Measurements from ENCODE around the gene KAT6B. TPM values are rescaled to one million over a fixed set of nuclear protein-coding genes. Genes with fewer than 3 reads are reported as not detected.

Gene KAT6B
- total and polyA plus RNA-seq, 4 experiments from 2014 or later: 10.9 to 63.9 (median 52.4) TPM

DNA sequence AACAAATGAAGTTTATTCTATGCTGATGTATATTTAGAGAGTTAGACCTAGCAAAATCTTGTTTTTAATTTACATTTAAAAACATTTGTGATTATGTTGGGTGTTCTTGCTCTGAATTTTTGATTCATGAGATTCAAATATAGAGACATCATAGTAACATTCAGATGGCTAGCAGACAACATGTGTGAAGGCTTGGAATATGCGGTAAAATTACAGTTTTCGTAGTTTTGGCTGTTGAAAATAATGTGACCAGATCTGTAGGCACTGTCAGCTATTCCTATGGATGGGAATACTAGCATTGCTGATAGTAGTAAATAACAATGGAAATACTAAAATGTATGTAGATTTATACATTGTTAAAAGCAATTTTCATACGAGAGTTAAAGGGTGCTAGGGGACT is 131.9 kb downstream of the KAT6B start:
- H3K4me1 Mint-ChIP-seq: peaks cover 19 to 41% (median 33%) of the 10 kb centered on the region in 4 donors
- CTCF ChIA-PET (ENCODE audit: partially characterized antibody): interaction anchor here (1.0 kb wide), 1 partner anchor 535 kb away, joined by 3 read pairs; no protein-coding TSS in a partner anchor

DNA sequence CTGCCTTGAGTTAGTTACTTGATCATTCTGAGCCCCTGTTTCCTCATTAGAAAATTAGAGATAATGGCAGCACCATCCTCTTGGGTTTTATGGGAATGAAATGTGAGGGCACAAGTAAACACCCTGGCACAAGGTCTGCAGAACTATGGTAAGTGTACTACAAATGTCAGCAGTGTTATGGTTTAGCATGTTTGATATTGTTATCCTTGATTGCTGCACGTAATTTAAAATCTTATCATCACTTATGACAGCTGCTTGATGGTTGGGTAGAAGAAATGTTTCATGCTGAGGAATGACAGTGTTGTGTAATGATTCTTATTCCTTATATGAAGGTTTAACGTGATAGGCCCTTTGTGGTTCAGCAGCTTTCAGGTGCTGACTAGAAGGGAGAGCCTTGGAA is 134.3 kb downstream of the KAT6B start:
- Mint-ChIP-seq H3K27ac (no peak overlapping the region), H3K4me3 (no peak overlapping the region), H3K9me3 (no peaks in the 10 kb centered on the region), H3K4me1 (peaks cover 22 to 43% (median 38%) of the 10 kb centered on the region in 4 donors), H3K27me3 (no peaks in the 10 kb centered on the region), H3K36me3 (peaks cover 17 to 19% of the 10 kb centered on the region in 2 donors)
- intact Hi-C loops (cut with micrococcal nuclease): no loop called here
- H3K9me3 ChIP-seq (ENCODE audit: control insufficient read depth in 1 of 2, low read length in 2 of 2): no peaks in the 10 kb centered on the region
- no peaks in the 10 kb centered on the region for H3K4me1 ChIP-seq (ENCODE audit: insufficient read depth, low read length)
- ChIA-PET CTCF (ENCODE audit: partially characterized antibody) (interaction anchor here (1.0 kb wide), 1 partner anchor 21 kb away, joined by 3 read pairs; no protein-coding TSS in a partner anchor), POLR2A (ENCODE audit: partially characterized antibody) (interaction anchor here (1.4 kb wide), 1 partner anchor 33 kb away, joined by 4 read pairs; no protein-coding TSS in a partner anchor)
- no peak for DNase-seq
- no peaks in the 10 kb centered on the region for H3K27me3 ChIP-seq (ENCODE audit: insufficient read depth, low read length)
- no peaks in the 10 kb centered on the region for H3K36me3 ChIP-seq (ENCODE audit: insufficient read depth, low read length)
- H3K4me3 ChIP-seq (ENCODE audit: low read length in 2 of 2): no peak overlapping the region
- H3K27ac ChIP-seq (ENCODE audit: low read depth, low read length): no peak overlapping the region

More for the DNA sequence above, 131.9 kb downstream of the KAT6B start:
- no peak for DNase-seq
- H3K27me3 Mint-ChIP-seq: no peaks in the 10 kb centered on the region
- no peaks in the 10 kb centered on the region for H3K4me1 ChIP-seq (ENCODE audit: insufficient read depth, low read length)
- POLR2A ChIA-PET (ENCODE audit: partially characterized antibody): no interaction called here
- no peak overlapping the region for H3K4me3 Mint-ChIP-seq
- H3K9me3 ChIP-seq (ENCODE audit: control insufficient read depth in 1 of 2, low read length in 2 of 2): no peaks in the 10 kb centered on the region
- no peaks in the 10 kb centered on the region for H3K27me3 ChIP-seq (ENCODE audit: insufficient read depth, low read length)
- H3K36me3 Mint-ChIP-seq: peaks cover 7 to 15% of the 10 kb centered on the region in 2 donors
- H3K36me3 ChIP-seq (ENCODE audit: insufficient read depth, low read length): no peaks in the 10 kb centered on the region
- no peak overlapping the region for H3K4me3 ChIP-seq (ENCODE audit: low read length in 2 of 2)
- no peak overlapping the region for H3K27ac ChIP-seq (ENCODE audit: low read depth, low read length)
- H3K9me3 Mint-ChIP-seq: no peaks in the 10 kb centered on the region
- intact Hi-C loops (cut with micrococcal nuclease): no loop called here
- no peak overlapping the region for H3K27ac Mint-ChIP-seq

DNA sequence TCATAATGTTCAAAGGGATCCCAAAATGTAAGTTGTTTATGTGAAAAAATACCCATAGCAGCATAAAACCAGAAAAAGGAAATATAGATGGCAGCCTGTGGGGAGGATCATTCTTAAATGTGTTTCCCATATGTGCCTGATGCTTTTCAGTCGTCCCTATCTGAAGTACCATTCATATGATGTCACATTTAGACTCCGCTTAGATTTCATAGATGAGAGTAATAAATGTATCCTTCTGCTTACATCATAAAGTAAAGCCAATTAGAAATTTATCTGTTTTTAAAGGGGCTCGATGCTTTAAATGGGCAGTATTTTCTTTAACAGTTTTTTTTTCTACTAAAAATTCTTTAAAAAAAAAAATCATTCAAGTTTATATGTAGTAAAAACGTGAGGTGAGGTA is 136.1 kb downstream of the KAT6B start:
- H3K36me3 ChIP-seq (ENCODE audit: insufficient read depth, low read length): no peaks in the 10 kb centered on the region
- ChIA-PET POLR2A (ENCODE audit: partially characterized antibody) (no interaction called here), CTCF (ENCODE audit: partially characterized antibody) (no interaction called here)
- DNase-seq: no peak
- no peaks in the 10 kb centered on the region for H3K9me3 Mint-ChIP-seq
- peak overlapping the region in 1 of 7 donors; percentile 2 for H3K27ac Mint-ChIP-seq
- intact Hi-C loops (cut with micrococcal nuclease): no loop called here
- no peak overlapping the region for H3K27ac ChIP-seq (ENCODE audit: low read depth, low read length)
- H3K4me1 Mint-ChIP-seq: peaks cover 19 to 40% (median 32%) of the 10 kb centered on the region in 4 donors
- H3K9me3 ChIP-seq (ENCODE audit: control insufficient read depth in 1 of 2, low read length in 2 of 2): no peaks in the 10 kb centered on the region
- no peaks in the 10 kb centered on the region for H3K27me3 ChIP-seq (ENCODE audit: insufficient read depth, low read length)
- H3K4me1 ChIP-seq (ENCODE audit: insufficient read depth, low read length): peaks cover 4% of the 10 kb centered on the region
- H3K4me3 ChIP-seq (ENCODE audit: low read length in 2 of 2): no peak overlapping the region
- peaks cover 21 to 27% of the 10 kb centered on the region in 2 donors for H3K36me3 Mint-ChIP-seq
- H3K4me3 Mint-ChIP-seq: no peak overlapping the region
- H3K27me3 Mint-ChIP-seq: no peaks in the 10 kb centered on the region

DNA sequence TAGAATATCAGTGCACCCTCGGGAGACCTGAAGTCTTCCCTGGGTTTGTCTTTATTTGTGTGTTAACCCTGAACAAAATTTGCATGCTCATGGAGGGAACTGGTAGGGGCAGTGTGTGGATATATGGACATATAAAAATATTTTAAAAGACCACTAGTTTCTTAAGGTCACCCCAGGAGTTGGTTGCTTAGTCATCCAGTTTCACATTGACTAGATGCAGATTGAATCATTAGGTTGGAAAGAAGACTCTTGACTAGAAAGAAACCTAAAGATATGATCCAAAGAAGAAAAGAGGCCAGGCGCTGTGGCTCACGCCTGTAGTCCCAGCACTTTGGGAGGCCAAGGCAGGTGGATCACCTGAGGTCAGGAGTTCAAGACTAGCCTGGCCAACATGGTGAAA is 137.1 kb downstream of the KAT6B start:
- ChIA-PET CTCF (ENCODE audit: partially characterized antibody) (no interaction called here), POLR2A (ENCODE audit: partially characterized antibody) (no interaction called here)
- peaks cover 14% of the 10 kb centered on the region for H3K4me1 ChIP-seq (ENCODE audit: insufficient read depth, low read length)
- Mint-ChIP-seq H3K4me3 (no peak overlapping the region), H3K36me3 (peaks cover 21 to 27% of the 10 kb centered on the region in 2 donors), H3K27me3 (no peaks in the 10 kb centered on the region), H3K4me1 (peaks cover 27 to 50% (median 41%) of the 10 kb centered on the region in 4 donors), H3K9me3 (no peaks in the 10 kb centered on the region), H3K27ac (peak overlapping the region in 1 of 7 donors; percentile 50)
- intact Hi-C loops (cut with micrococcal nuclease): no loop called here
- no peak overlapping the region for H3K27ac ChIP-seq (ENCODE audit: low read depth, low read length)
- H3K36me3 ChIP-seq (ENCODE audit: insufficient read depth, low read length): no peaks in the 10 kb centered on the region
- DNase-seq: no peak
- H3K27me3 ChIP-seq (ENCODE audit: insufficient read depth, low read length): no peaks in the 10 kb centered on the region
- no peak overlapping the region for H3K4me3 ChIP-seq (ENCODE audit: low read length in 2 of 2)
- no peaks in the 10 kb centered on the region for H3K9me3 ChIP-seq (ENCODE audit: control insufficient read depth in 1 of 2, low read length in 2 of 2)

DNA sequence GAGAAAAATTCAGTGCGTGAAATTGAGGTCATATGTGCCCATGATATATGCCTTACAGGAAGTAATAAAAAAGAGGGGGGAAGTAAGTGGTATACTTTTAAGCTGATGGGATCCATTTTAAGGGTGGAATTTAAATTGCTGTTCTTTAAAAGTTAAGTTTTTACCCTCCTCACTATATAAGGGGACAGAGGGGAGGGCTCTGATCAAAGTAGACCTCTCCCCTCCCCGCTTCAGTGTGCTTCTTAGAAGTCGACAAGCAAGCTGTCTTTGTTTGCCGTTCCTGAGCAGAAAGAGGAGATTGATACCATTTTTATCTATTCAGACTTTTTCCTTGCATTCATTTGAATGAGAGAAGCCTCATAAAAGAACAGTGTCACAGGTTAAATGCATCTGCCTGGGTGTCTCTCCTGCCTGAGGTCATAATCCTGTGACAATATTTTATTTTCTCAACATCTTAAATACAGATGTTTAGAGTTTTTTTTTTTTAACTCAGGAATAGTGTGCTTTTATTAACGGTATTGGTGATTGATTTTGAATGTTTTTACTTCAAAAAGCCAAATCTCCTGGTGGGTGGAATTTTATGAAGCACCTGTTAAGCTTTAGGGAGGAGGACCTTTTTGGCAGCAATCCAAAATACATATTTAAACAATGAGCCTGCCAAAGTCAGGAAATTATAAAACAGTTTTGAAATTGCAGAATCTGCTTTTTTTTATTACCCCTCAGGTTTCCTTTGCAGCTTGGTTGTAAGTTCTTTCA is 141.7 kb downstream of the KAT6B start:
- H3K36me3 Mint-ChIP-seq: peaks cover 18 to 22% of the 10 kb centered on the region in 2 donors
- H3K4me3 Mint-ChIP-seq: peak overlapping the region; percentile 34 to 82 (median 72)
- POLR2A ChIA-PET (ENCODE audit: partially characterized antibody): no interaction called here
- H3K4me1 Mint-ChIP-seq: peaks cover 31 to 49% (median 43%) of the 10 kb centered on the region in 4 donors
- no peaks in the 10 kb centered on the region for H3K27me3 ChIP-seq (ENCODE audit: insufficient read depth, low read length)
- peak overlapping the region; percentile 66 to 93 (median 85) for H3K27ac Mint-ChIP-seq
- CTCF ChIA-PET (ENCODE audit: partially characterized antibody): no interaction called here
- H3K4me3 ChIP-seq (ENCODE audit: low read length in 2 of 2): no peak overlapping the region
- intact Hi-C loops (cut with micrococcal nuclease): no loop called here
- H3K36me3 ChIP-seq (ENCODE audit: insufficient read depth, low read length): no peaks in the 10 kb centered on the region
- H3K9me3 ChIP-seq (ENCODE audit: control insufficient read depth in 1 of 2, low read length in 2 of 2): no peaks in the 10 kb centered on the region
- H3K9me3 Mint-ChIP-seq: no peaks in the 10 kb centered on the region
- DNase-seq: peak in 4 of 5 donors; percentile 14 to 25 (median 19)
- peaks cover 20% of the 10 kb centered on the region for H3K4me1 ChIP-seq (ENCODE audit: insufficient read depth, low read length)
- H3K27me3 Mint-ChIP-seq: no peaks in the 10 kb centered on the region
- peak overlapping the region; percentile 37 for H3K27ac ChIP-seq (ENCODE audit: low read depth, low read length)

DNA sequence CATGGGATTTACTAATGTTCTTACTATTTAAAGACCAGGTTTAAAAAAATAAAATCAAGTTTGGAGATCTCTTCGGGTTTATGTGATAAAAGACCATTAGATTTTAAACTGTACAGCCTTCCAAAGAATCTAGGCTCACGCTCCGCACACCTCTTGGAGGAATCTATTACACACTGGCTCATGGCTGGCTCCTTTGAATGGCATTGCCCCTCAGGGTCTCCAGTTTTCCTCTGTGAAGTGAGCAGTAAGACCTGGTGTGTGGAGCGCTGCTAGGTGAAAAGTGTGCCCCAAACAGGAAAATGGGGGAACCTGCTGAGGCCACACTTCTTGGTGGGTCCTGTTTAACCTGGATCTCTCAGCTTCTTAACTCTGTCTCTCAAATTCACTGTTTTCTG is 142.3 kb downstream of the KAT6B start:
- Histone ChIP-seq H3K4me3 (ENCODE audit: low read length in 2 of 2) (no peak overlapping the region), H3K27me3 (ENCODE audit: insufficient read depth, low read length) (no peaks in the 10 kb centered on the region), H3K27ac (ENCODE audit: low read depth, low read length) (peak overlapping the region; percentile 37), H3K4me1 (ENCODE audit: insufficient read depth, low read length) (peaks cover 20% of the 10 kb centered on the region), H3K36me3 (ENCODE audit: insufficient read depth, low read length) (no peaks in the 10 kb centered on the region), H3K9me3 (ENCODE audit: control insufficient read depth in 1 of 2, low read length in 2 of 2) (no peaks in the 10 kb centered on the region)
- Mint-ChIP-seq H3K27ac (peak overlapping the region; percentile 53 to 93 (median 82)), H3K36me3 (peaks cover 20 to 22% of the 10 kb centered on the region in 2 donors), H3K4me1 (peaks cover 29 to 44% (median 40%) of the 10 kb centered on the region in 4 donors), H3K4me3 (peak overlapping the region in 7 of 8 donors; percentile 23 to 73 (median 45)), H3K9me3 (no peaks in the 10 kb centered on the region), H3K27me3 (no peaks in the 10 kb centered on the region)
- intact Hi-C loops (cut with micrococcal nuclease): no loop called here
- ChIA-PET CTCF (ENCODE audit: partially characterized antibody) (no interaction called here), POLR2A (ENCODE audit: partially characterized antibody) (no interaction called here)
- no peak for DNase-seq

DNA sequence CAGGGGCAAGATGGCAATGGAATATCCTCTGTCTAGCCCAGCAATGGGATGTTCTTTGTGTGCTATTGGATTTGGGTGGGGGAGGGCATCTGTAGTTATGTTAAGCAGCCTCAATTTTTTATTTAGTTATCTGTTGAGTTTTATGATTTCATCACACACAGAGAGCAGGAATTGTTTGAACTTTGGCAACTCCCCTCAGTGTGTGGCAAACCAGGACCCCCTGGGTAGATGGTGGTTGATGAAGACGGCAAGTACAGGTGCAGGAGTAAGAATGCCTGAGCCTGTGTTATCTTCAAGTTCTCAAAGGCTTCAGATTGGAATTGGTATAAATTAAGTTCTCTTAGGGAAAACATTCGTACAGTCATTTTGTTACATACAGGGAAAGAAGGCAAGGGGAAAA is 142.7 kb downstream of the KAT6B start:
- H3K27ac ChIP-seq (ENCODE audit: low read depth, low read length): no peak overlapping the region
- peaks cover 20% of the 10 kb centered on the region for H3K4me1 ChIP-seq (ENCODE audit: insufficient read depth, low read length)
- no peaks in the 10 kb centered on the region for H3K9me3 ChIP-seq (ENCODE audit: control insufficient read depth in 1 of 2, low read length in 2 of 2)
- no peak overlapping the region for H3K4me3 ChIP-seq (ENCODE audit: low read length in 2 of 2)
- no peaks in the 10 kb centered on the region for H3K9me3 Mint-ChIP-seq
- no peaks in the 10 kb centered on the region for H3K36me3 ChIP-seq (ENCODE audit: insufficient read depth, low read length)
- H3K36me3 Mint-ChIP-seq: peaks cover 20 to 22% of the 10 kb centered on the region in 2 donors
- peak overlapping the region in 6 of 8 donors; percentile 23 to 73 (median 40) for H3K4me3 Mint-ChIP-seq
- no peaks in the 10 kb centered on the region for H3K27me3 Mint-ChIP-seq
- H3K27ac Mint-ChIP-seq: peak overlapping the region; percentile 53 to 93 (median 64)
- intact Hi-C loops (cut with micrococcal nuclease): no loop called here
- peaks cover 29 to 43% (median 40%) of the 10 kb centered on the region in 4 donors for H3K4me1 Mint-ChIP-seq
- ChIA-PET CTCF (ENCODE audit: partially characterized antibody) (no interaction called here), POLR2A (ENCODE audit: partially characterized antibody) (no interaction called here)
- DNase-seq: no peak
- H3K27me3 ChIP-seq (ENCODE audit: insufficient read depth, low read length): no peaks in the 10 kb centered on the region

Data from CD4-positive, alpha-beta memory T cell (primary cell).